ENCODE data around the gene QSOX2.

The QSOX2 gene

DNA sequence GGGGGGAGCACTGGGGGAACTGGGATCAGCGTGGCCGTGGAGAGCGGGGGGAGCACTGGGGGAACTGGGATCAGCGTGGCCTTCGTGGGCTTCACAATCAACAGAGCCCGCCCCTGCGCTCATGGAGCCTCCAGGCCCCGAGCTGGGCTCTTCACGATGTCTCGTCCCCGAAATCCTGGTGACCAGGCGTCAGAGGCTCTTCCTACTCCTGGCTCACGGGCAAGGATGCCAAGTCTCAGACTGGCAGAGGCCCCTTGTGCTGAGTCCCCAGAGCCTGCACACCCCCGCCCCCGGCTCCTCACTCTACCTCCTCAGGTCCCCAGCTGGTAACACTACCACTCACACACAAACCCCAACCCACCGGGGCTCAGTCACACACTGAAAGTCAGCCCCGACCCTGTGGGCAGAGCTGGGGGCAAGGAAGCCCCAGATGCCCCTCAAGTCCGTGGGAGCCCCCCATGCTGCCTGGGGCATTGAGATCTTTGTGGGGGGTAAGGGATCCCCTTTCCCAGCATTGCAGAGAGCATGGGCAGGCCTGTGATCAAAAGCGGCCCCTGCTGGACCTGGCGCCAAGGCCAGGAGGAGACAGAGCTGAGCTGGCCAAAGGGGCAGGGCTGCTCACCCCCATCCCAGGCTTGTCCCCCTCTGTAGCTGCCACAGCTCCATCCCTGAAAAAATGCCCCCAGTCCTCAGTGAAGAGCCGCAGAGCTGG lies 67.4 kb downstream of the QSOX2 start:
- Mint-ChIP-seq H3K27ac (no peak overlapping the region), H3K4me1 (ENCODE audit: low read depth) (no peaks in the 10 kb centered on the region), H3K36me3 (ENCODE audit: low read depth) (no peaks in the 10 kb centered on the region), H3K9me3 (no peaks in the 10 kb centered on the region), H3K4me3 (no peak overlapping the region), H3K27me3 (no peaks in the 10 kb centered on the region)
- no peak for DNase-seq

DNA sequence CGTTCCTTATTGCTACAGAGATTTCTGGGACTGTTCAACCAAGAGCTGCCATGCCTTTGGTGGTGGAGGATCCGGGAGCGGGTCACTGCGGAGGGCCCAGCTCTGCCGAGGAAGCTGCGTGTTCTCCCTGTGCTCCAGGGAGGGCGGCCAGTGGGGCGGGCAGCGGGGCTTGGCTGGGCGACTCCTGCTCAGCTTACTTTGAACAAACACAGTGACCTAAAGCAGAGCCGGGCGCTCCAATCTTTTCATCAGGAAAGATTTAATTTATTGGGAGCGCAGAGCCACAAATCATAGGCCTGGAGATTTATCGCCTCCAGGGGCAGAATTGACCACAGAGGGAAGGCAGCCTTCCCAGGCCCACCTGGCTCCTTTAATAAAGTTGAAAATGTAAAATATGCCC lies 68.4 kb downstream of the QSOX2 start:
- Mint-ChIP-seq H3K9me3 (no peaks in the 10 kb centered on the region), H3K27ac (no peak overlapping the region), H3K4me1 (ENCODE audit: low read depth) (no peaks in the 10 kb centered on the region)

DNA sequence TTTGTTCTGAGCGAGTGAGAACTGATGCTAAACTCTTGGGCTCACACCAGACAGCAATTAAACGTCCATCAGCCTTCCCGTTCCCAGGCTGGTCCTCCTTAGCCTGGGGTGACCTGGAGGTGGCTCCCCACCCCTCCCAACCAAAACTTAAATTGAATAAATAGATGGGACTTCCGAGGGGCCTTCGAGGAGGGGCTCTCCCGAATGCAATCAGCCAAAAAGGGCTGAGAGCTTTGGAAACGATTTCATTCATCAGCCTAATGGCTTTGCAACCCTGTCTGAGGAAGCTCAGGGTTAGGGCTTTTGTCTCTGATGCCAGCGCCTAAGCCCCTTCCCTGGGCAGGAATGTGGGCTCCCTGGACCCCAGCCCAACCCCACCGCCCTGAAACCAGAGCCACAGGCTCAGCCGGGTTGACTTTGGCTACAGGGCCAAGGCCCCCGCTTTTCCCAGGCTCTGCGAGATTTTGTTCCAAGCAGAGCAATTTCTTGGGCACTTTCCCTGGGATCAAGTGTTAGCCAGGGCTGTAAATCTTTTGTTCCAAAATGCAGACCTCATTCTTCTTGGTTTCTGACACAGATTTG lies 69.9 kb downstream of the QSOX2 start:
- Mint-ChIP-seq H3K4me1 (ENCODE audit: low read depth) (no peaks in the 10 kb centered on the region), H3K4me3 (no peak overlapping the region), H3K27ac (no peak overlapping the region), H3K27me3 (peaks cover 7% of the 10 kb centered on the region), H3K36me3 (ENCODE audit: low read depth) (no peaks in the 10 kb centered on the region), H3K9me3 (no peaks in the 10 kb centered on the region)
- DNase-seq: no peak

More for the DNA sequence above, 68.4 kb downstream of the QSOX2 start:
- H3K27me3 Mint-ChIP-seq: no peaks in the 10 kb centered on the region
- no peak for DNase-seq
- H3K4me3 Mint-ChIP-seq: no peak overlapping the region
- no peaks in the 10 kb centered on the region for H3K36me3 Mint-ChIP-seq (ENCODE audit: low read depth)

DNA sequence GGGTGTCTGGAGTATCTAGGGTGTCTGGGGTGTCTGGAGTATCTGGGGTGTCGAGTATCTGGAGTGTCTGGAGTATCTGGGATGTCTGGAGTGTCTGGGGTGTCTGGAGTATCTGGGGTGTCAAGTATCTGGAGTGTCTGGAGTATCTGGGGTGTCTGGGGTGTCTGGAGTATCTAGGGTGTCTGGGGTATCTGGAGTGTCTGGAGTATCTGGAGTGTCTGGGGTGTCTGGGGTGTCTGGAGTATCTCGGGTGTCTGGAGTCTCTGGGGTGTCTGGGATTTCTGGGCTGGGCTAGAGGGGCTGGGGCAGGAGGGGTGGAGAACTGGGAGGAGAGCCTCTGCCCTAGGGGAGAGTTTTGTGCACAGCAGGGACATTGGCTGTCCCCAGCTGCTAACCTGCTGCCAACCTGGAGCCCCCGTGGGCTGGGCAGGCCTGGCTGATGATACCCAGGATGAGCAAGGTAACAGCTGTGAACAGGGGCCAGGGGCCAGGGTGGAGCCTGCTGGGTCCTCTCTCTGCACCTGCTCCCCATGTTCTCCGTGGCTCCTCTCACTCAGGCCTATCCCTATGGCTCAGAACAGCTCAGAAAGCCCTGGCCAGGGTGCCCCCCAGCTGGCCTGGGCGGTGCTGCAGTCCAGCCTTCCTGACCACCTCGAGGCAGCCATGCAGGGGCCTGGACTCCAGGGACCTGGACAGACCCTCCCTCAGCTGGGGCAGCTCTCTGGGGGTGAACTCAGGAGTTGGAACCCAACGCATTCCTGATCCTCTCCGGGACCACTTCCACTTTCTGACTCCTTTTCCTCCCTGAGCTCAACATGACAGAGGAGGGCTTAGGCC lies 70.6 kb downstream of the QSOX2 start:
- Mint-ChIP-seq H3K9me3 (no peaks in the 10 kb centered on the region), H3K27me3 (peaks cover 8% of the 10 kb centered on the region), H3K36me3 (ENCODE audit: low read depth) (no peaks in the 10 kb centered on the region), H3K4me1 (ENCODE audit: low read depth) (no peaks in the 10 kb centered on the region), H3K27ac (no peak overlapping the region), H3K4me3 (no peak overlapping the region)
- DNase-seq: no peak

DNA sequence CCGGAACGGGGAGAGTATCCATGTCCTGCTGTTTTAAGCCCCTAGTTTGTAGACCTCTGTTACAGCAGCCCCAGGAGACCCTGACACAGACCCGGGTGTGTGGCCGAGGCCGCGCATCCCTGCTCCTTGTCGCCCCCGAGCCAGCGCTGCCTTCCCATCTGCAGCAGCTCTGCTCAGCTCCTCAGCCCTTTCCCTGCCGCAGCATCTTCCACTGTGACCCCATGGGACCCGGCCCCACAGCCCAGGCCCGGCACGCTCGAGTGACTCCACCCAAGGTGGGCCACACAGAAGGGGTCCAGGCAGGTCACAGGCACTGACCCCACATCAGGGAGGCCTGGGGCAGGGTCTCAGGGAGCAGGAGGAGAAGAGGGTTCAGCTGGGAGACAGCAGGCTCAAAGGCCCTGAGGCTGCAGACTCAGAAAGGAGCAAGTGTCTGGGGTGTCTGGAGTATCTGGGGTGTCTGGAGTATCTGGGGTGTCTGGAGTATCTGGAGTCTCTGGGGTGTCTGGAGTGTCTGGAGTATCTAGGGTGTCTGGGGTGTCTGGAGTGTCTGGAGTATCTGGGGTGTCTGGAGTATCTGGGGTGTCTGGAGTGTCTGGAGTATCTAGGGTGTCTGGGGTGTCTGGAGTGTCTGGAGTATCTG lies 71.8 kb downstream of the QSOX2 start:
- no peak for DNase-seq
- Mint-ChIP-seq H3K27ac (no peak overlapping the region), H3K4me1 (ENCODE audit: low read depth) (no peaks in the 10 kb centered on the region), H3K27me3 (peaks cover 15% of the 10 kb centered on the region), H3K36me3 (ENCODE audit: low read depth) (no peaks in the 10 kb centered on the region), H3K9me3 (no peaks in the 10 kb centered on the region), H3K4me3 (no peak overlapping the region)

DNA sequence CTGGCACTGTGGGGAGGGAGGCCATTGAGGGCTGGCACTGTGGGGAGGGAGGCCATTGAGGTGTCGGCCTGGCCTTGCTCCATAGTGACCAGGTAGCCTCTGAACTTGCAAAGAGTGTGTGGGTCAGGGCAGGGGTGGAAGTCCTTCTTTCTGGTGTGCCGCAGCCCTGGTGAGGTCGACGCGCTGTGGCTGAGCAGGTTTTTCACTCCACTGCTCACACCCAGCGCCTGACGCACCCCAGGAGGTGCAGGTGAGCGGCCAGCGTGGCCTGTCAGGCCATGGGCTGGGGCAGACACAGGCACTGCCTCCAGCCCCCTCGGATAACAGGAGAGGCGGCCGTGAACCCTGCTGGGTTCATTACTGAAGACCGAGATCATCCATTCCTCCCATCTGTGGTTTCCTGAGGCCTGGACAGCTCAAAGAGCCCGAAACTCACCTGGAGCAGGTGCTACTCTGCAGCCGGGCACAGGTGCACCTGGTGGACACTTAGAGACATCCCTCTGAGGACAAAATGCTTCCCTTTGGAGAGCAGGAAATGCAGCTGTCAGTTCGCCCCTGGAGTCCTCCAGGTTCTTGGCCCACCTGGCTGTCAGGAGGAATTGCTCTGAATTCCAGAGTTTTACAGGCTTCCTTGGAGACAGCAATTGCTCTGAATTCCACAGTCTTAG lies 73.1 kb downstream of the QSOX2 start:
- H3K4me3 Mint-ChIP-seq: no peak overlapping the region
- peaks cover 22% of the 10 kb centered on the region for H3K27me3 Mint-ChIP-seq
- no peaks in the 10 kb centered on the region for H3K36me3 Mint-ChIP-seq (ENCODE audit: low read depth)
- H3K27ac Mint-ChIP-seq: no peak overlapping the region
- no peak for DNase-seq
- H3K4me1 Mint-ChIP-seq (ENCODE audit: low read depth): no peaks in the 10 kb centered on the region
- H3K9me3 Mint-ChIP-seq: no peaks in the 10 kb centered on the region

DNA sequence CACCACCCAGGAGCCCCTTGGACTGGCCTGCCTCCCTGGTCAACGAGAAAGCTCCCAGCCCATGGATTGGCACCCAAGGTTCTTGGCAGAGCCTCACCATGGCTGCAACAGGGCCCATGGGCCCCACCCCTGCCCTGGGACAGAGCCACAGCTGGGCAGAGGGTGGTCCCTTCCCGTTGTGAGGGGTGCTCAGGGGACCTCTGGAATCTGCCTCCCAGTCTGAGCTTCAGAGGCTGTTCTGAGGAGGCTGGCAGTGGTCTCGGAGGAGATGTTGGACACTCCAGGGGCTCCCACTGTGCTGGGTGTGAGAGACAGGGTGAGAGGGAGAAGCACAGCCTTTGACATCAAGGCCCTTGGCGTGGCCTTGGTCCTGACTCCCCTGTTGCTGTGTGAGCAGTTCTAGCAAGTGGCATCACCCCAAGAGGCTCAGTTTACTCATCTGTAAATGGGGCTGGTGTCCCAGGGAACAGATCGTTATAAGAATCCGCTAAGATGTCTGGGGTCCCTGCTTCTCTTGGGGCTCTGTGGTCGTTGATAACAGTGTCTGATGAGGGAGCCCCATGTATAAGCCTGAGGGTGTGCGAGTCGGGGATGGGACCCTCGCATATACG lies 73.7 kb downstream of the QSOX2 start:
- H3K36me3 Mint-ChIP-seq (ENCODE audit: low read depth): no peaks in the 10 kb centered on the region
- no peaks in the 10 kb centered on the region for H3K9me3 Mint-ChIP-seq
- no peak overlapping the region for H3K27ac Mint-ChIP-seq
- H3K27me3 Mint-ChIP-seq: peaks cover 22% of the 10 kb centered on the region
- DNase-seq: no peak
- no peak overlapping the region for H3K4me3 Mint-ChIP-seq
- no peaks in the 10 kb centered on the region for H3K4me1 Mint-ChIP-seq (ENCODE audit: low read depth)

DNA sequence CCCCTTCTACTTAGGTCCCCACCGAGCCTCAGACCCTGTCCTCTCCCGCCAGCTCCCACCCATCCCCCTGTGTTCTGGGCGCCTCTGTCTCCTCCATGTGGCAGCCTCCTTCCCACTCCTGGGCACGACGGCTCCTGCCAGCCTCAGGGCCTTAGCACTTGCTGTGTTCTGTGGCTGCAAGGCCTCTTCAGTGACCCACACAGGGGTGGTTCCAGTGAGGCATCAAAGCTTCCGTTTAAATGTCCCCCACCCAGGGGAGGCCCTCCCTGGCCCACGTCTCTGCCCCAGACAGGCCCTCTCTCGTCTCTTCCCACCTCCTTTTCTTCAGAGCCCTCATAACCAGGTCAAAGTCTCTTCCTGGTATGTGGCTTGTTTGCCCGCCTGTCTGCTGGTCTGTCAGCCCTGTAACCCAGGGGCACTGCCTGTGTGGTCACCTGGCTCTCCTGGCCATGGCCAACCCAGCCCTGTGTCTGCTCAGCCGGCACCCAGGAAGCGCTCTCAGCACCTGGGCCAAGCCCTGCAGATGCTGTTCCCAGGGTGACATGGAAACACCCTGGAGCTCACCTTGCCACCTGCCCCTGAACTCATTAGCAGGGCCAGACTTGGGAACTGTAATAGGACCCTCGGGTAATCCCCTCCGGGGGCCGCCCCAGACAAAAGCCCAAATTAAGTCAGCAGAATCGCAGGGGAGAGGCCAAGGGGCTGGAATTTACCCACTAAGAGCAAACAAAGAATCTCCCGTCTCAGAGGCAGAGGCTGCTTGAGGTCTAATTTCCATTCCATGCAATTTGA lies 74.4 kb downstream of the QSOX2 start:
- Mint-ChIP-seq H3K4me1 (ENCODE audit: low read depth) (no peaks in the 10 kb centered on the region), H3K9me3 (no peaks in the 10 kb centered on the region), H3K27ac (no peak overlapping the region), H3K36me3 (ENCODE audit: low read depth) (no peaks in the 10 kb centered on the region), H3K27me3 (peaks cover 22% of the 10 kb centered on the region), H3K4me3 (no peak overlapping the region)
- no peak for DNase-seq

DNA sequence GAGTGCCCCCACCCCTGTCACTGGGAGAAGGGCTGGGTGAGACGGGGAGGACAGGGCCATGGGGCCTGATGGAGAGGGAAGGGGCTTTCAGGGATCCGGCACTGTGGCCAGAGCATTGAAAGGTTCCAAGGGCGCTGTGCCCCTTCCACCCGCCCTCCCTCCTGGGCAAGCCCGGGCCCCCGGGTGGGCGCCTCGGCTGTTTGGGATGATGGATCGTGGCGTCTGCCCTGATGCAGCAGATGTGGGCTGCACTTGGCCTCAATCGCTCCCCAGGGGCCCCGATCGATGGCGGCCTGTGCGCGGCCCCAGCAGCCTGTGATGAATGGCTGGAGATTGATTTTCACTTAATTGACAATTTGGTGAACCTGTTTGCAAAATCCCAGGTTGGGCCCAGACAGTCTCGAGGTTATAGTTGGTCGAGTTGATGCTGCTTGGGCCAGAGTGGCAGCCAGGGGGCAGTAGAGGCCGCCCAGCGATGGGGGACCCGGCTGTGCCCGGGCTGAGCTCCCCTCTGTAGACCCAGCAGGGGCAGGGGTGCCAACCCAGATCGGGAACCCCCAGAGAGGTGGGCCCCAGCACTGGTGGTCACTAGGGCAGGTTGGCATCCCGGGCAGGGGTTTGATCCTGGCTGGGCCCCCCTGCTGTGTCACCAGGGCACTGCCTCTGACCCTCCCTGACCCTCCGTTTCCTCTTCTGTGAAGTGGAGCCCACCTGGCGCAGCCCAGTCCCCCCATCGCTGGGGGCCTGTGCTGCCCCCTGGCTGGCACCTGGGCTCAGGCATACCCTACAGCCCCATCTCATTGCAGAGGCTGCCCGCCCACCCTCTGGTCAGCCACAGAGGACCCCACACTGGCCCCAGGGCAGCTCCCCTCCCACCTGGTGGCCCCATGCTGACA lies 75.4 kb downstream of the QSOX2 start:
- DNase-seq: peak; percentile 72
- H3K27me3 Mint-ChIP-seq: peaks cover 22% of the 10 kb centered on the region
- H3K4me1 Mint-ChIP-seq (ENCODE audit: low read depth): no peaks in the 10 kb centered on the region
- H3K4me3 Mint-ChIP-seq: no peak overlapping the region
- H3K9me3 Mint-ChIP-seq: no peaks in the 10 kb centered on the region
- no peak overlapping the region for H3K27ac Mint-ChIP-seq
- no peaks in the 10 kb centered on the region for H3K36me3 Mint-ChIP-seq (ENCODE audit: low read depth)

DNA sequence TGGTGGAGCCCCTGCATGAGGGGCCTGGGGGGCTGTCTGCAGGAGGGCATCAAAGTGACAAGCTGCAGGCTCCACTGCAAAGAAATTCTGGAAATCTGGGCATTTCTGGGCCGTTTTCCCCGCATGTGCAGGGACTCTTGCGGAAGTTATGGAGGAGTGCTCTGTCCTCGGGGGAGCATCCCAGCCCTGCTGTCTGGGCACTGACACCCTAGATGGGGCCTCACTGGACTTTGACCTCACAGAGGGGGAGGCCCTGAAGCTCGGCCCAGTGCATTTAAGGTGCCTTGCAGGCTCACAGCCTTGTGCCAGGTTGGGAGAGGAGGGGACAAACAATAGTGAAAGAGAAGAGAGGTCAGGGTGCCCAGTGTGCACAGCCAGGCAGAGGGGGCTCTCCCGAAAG lies 76.1 kb downstream of the QSOX2 start:
- no peak for DNase-seq
- Mint-ChIP-seq H3K27ac (no peak overlapping the region), H3K4me1 (ENCODE audit: low read depth) (no peaks in the 10 kb centered on the region), H3K27me3 (peaks cover 22% of the 10 kb centered on the region), H3K36me3 (ENCODE audit: low read depth) (no peaks in the 10 kb centered on the region), H3K4me3 (no peak overlapping the region), H3K9me3 (no peaks in the 10 kb centered on the region)

DNA sequence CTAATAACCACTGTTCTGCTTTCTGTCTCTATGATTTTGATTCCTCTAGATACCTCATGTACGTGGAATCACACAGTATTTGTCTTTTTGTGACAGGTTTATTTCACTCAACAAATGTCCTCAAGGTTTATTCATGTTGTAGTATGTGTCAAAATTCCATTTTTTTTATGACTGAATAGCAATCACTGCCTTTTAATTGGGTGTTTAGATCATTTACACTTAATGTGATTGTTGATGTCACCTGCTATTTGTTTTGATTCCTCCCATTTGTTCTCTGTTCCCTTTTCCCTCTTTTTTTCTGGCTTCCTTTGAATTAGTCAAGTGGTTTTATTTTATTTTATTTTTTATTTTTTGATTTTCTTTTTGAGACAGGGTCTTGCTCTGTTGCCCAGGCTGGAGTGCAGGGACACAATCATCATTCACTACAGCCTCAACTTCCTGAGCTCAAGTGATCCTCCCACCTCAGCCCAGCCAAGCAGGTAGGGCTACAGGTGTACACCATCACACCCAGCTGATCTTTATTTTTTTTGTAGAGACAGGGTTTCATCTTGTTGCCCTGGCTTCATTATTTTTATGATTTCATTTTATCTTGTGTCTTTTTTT lies 82.3 kb downstream of the QSOX2 start:
- H3K4me3 Mint-ChIP-seq: no peak overlapping the region
- peaks cover 5% of the 10 kb centered on the region for H3K27me3 Mint-ChIP-seq
- H3K4me1 Mint-ChIP-seq (ENCODE audit: low read depth): no peaks in the 10 kb centered on the region
- H3K27ac Mint-ChIP-seq: no peak overlapping the region
- H3K36me3 Mint-ChIP-seq (ENCODE audit: low read depth): no peaks in the 10 kb centered on the region
- no peak for DNase-seq
- peaks cover 3% of the 10 kb centered on the region for H3K9me3 Mint-ChIP-seq

DNA sequence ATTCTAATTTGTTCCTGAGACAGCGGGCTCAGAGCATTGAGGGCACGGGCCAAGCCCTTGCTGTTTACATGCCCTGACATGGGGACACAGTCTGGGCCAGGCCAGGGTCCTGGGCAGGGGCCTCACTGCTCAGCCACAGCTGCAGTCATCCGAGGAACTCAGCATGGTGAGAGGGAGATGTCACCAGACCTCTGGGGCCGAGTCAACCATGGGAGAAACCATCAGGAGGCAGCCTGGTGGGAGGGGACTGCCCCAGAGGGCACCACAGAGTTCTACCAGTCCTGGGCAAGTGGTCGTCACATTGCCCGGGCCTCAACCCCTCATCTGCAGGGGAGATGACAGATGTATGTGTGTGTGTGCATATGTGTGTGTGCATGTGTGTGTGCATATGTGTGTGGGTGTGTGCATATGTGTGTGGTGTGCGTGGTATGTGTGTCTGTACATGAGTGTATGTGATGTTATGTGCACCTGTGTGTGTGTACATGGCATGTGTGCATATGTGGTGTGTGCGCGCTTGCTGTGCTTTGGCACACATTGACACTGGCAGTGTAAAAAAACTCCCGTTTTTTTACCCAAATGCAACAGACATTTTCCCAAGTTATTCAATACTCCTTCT lies 84.5 kb downstream of the QSOX2 start:
- H3K36me3 Mint-ChIP-seq (ENCODE audit: low read depth): no peaks in the 10 kb centered on the region
- no peak overlapping the region for H3K27ac Mint-ChIP-seq
- no peak overlapping the region for H3K4me3 Mint-ChIP-seq
- peaks cover 3% of the 10 kb centered on the region for H3K9me3 Mint-ChIP-seq
- no peaks in the 10 kb centered on the region for H3K4me1 Mint-ChIP-seq (ENCODE audit: low read depth)
- DNase-seq: no peak
- peaks cover 3% of the 10 kb centered on the region for H3K27me3 Mint-ChIP-seq
